MM.1S (cell line): ENCODE results near the gene PIEZO2.
"Not testable (repeated sequence)": the region's sequence is repeated elsewhere in the genome, so short reads cannot be mapped to it uniquely, and the experiment has no call there.

Source experiments
- DNase-seq: peaks from one replicate; pipeline ENCODE4 v3.0.0-alpha.2; 2015
- H2AFZ ChIP-seq: fragments of 300-600 bp; sonication (generic); 2 replicates; pipeline ENCODE4 v1.6.0; 2016; ENCODE audit warnings: antibody characterized with exemption, low read length
- H3F3A ChIP-seq: fragments of 300-600 bp; sonication (generic); 2 replicates; pipeline ENCODE4 v1.6.1; 2016; ENCODE audit warnings: mild to moderate bottlenecking, antibody characterized with exemption, low read length, moderate library complexity, mixed read lengths; ENCODE audit not compliant: insufficient read depth
- H3K27ac ChIP-seq: fragments of 300-600 bp; sonication (generic); 2 replicates; pipeline ENCODE4 v1.5.1; 2016; ENCODE audit warnings: mild to moderate bottlenecking, low read length
- H3K27me3 ChIP-seq: fragments of 300-600 bp; sonication (generic); replicated peaks from 2 replicates; pipeline ENCODE4 v1.6.0; 2016; ENCODE audit warnings: low read length; ENCODE audit not compliant: insufficient read depth
- H3K36me3 ChIP-seq: fragments of 300-600 bp; sonication (generic); replicated peaks from 2 replicates; pipeline ENCODE4 v1.6.1; 2016; ENCODE audit warnings: mild to moderate bottlenecking, low read length, mixed read lengths; ENCODE audit not compliant: insufficient read depth
- H3K4me1 ChIP-seq: fragments of 300-600 bp; sonication (generic); 2 replicates; pipeline ENCODE4 v1.6.1; 2016; ENCODE audit warnings: low read length, mixed read lengths
- H3K4me2 ChIP-seq: fragments of 300-600 bp; sonication (generic); 2 replicates; pipeline ENCODE4 v1.6.0; 2016; ENCODE audit warnings: low read depth, low read length
- H3K4me3 ChIP-seq: fragments of 300-600 bp; sonication (generic); 2 replicates; pipeline ENCODE4 v1.5.1; 2016; ENCODE audit warnings: low read length, mixed read lengths
- H3K79me2 ChIP-seq: fragments of 300-600 bp; sonication (generic); 2 replicates; pipeline ENCODE4 v1.6.1; 2016; ENCODE audit warnings: mixed run types, low read length, mixed read lengths
- H3K9ac ChIP-seq: fragments of 300-600 bp; sonication (generic); 2 replicates; pipeline ENCODE4 v1.6.1; 2016; ENCODE audit warnings: low read length, mixed read lengths
- H3K9me2 ChIP-seq: fragments of 300-600 bp; sonication (generic); replicated peaks from 2 replicates; pipeline ENCODE4 v1.6.1; 2016; ENCODE audit warnings: mild to moderate bottlenecking, low read length, mixed read lengths; ENCODE audit not compliant: insufficient read depth
- H3K9me3 ChIP-seq: fragments of 300-600 bp; sonication (generic); replicated peaks from 2 replicates; pipeline ENCODE4 v1.6.1; 2016; ENCODE audit warnings: mild to moderate bottlenecking, low read length, mixed read lengths; ENCODE audit not compliant: insufficient read depth
- H4K20me1 ChIP-seq: fragments of 300-600 bp; sonication (generic); 2 replicates; pipeline ENCODE4 v1.6.1; 2016; ENCODE audit warnings: mild to moderate bottlenecking, low read length, moderate library complexity, mixed read lengths; ENCODE audit not compliant: insufficient read depth
- CTCF ChIP-seq: fragments of 300-600 bp; sonication (generic); IDR thresholded peaks from 2 replicates; pipeline ENCODE4 v1.5.1; 2016; ENCODE audit warnings: antibody characterized with exemption, low read length, mixed read lengths
- EZH2 ChIP-seq: fragments of 300-600 bp; sonication (generic); optimal IDR thresholded peaks from 2 replicates; pipeline ENCODE3; 2017; ENCODE audit warnings: low read depth, mild to moderate bottlenecking, antibody characterized with exemption, low read length, mixed read lengths
- EZH2phosphoT487 ChIP-seq: fragments of 300-600 bp; sonication (generic); IDR thresholded peaks from 2 replicates; pipeline ENCODE4 v1.6.1; 2018; ENCODE audit warnings: antibody characterized with exemption, low read length

PIEZO2 gene

DNA sequence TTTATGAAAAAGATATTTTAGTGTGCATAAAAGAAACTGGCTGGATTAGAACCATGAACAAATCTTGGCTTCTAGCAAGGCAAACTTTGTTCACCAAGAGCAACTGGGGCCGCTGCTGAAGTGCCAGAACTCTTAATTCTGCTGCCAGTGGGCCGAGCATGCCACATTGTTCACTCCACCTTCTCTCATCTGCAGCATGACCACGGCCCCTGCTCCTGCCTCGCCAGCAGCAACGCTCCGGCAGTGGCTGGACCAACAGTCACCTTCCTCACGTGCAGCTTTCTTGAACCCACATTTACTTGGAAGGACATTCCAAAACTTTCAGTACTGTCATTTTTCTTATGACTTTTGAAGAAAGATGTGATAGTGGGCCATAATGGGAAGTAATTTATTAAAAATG, 213.8 kb downstream of the PIEZO2 start:
- no peaks in the 10 kb centered on the region for H3K36me3 ChIP-seq
- no peaks in the 10 kb centered on the region for H3K9me2 ChIP-seq
- H3K4me2 ChIP-seq: no peak overlapping the region
- H4K20me1 ChIP-seq: no peaks in the 10 kb centered on the region
- TF ChIP-seq CTCF (no peak), EZH2phosphoT487 (no peak), EZH2 (no peak)
- H3K9me3 ChIP-seq: no peaks in the 10 kb centered on the region
- no peak overlapping the region for H3K9ac ChIP-seq
- no peak overlapping the region for H3K4me3 ChIP-seq
- no peak for DNase-seq
- no peaks in the 10 kb centered on the region for H3K79me2 ChIP-seq
- H3K27ac ChIP-seq: no peak overlapping the region
- H3K4me1 ChIP-seq: peaks cover 5% of the 10 kb centered on the region; the same call in 1 of the 2 replicates
- H2AFZ ChIP-seq: no peak overlapping the region
- no peaks in the 10 kb centered on the region for H3K27me3 ChIP-seq
- H3F3A ChIP-seq: no peaks in the 10 kb centered on the region

DNA sequence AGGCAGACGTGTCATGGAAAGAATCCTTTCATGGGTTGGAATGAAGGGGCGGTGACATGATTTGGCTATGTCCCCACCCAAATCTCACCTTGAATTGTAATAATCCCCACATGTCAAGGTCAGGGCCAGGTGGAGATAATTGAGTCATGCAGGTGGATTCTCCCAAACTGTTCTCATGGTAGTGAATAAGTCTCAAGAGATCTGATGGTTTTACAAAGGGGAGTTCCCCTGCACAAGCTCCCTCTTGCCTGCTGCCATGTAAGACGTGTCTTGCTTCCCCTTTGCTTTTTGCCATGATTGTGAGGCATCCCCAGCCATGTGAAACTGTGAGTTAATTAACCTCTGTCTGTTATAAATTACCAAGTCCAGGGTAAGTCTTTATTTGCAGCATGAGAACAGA, 215.7 kb downstream of the PIEZO2 start:
- not testable (repeated sequence) for H2AFZ ChIP-seq, H3K4me2 ChIP-seq, H3K27me3 ChIP-seq, H3K9me2 ChIP-seq, H3K27ac ChIP-seq, H3K9me3 ChIP-seq, H3K36me3 ChIP-seq, H3F3A ChIP-seq, H3K4me1 ChIP-seq, H4K20me1 ChIP-seq, H3K79me2 ChIP-seq, H3K9ac ChIP-seq, DNase-seq, H3K4me3 ChIP-seq

- Histone ChIP-seq H3K4me2 (no peak overlapping the region), H3K4me3 (no peak overlapping the region), H4K20me1 (no peaks in the 10 kb centered on the region), H3K27ac (no peak overlapping the region), H3F3A (no peaks in the 10 kb centered on the region), H3K9me2 (no peaks in the 10 kb centered on the region), H3K27me3 (no peaks in the 10 kb centered on the region), H3K4me1 (no peaks in the 10 kb centered on the region), H2AFZ (no peak overlapping the region), H3K9ac (no peak overlapping the region), H3K9me3 (no peaks in the 10 kb centered on the region), H3K79me2 (no peaks in the 10 kb centered on the region), H3K36me3 (no peaks in the 10 kb centered on the region)
- DNase-seq: no peak
- TF ChIP-seq EZH2: no peak
Observed at GRCh38 chr18:10930076-10930475, 219.3 kb downstream of the PIEZO2 start.

DNA sequence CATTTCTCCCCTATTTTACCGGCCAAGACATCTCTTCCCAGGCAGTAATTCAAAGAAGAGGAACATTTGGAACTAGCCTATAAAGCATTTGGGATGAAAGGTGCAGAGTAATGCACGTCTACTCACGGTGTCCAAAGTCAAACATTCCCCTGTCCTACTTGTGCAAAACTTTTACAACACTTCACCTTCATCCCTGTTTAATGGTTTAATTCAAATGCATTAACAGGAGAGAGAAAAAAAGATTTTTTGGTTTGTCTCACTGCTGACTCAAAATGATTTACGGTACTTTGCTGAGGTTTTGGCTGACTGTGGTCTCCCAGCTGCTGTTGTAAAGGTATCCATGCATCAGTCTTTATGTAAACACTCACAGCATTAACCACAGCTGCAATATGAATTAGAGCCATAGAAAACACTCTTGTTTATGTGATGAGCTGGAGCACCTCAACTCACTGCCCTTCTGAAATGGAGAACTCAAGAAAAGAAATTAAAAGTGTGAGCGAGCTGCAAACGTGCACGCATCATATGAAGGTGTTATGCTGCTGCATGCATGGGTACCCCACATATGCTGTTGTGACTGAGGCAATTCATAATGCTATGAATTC, 220.5 kb downstream of the PIEZO2 start:
- H3K9me2 ChIP-seq: no peaks in the 10 kb centered on the region
- peak; percentile 16 for DNase-seq
- no peaks in the 10 kb centered on the region for H3F3A ChIP-seq
- no peaks in the 10 kb centered on the region for H3K36me3 ChIP-seq
- no peak overlapping the region for H3K4me3 ChIP-seq
- H2AFZ ChIP-seq: no peak overlapping the region
- no peak overlapping the region for H3K27ac ChIP-seq
- H3K27me3 ChIP-seq: no peaks in the 10 kb centered on the region
- no peaks in the 10 kb centered on the region for H3K9me3 ChIP-seq
- no peak overlapping the region for H3K9ac ChIP-seq
- TF ChIP-seq EZH2 (no peak), CTCF (no peak), EZH2phosphoT487 (no peak)
- H3K4me1 ChIP-seq: no peaks in the 10 kb centered on the region
- H3K79me2 ChIP-seq: no peaks in the 10 kb centered on the region
- H4K20me1 ChIP-seq: no peaks in the 10 kb centered on the region
- H3K4me2 ChIP-seq: no peak overlapping the region
